Stromal cell of bone marrow (primary cell): ENCODE results near the gene ERGIC1.

Experiments used
- DNase-seq: peaks from one replicate; pipeline ENCODE4 v3.0.0-alpha.2; 2012; ENCODE audit warnings: low read depth

ERGIC1 gene

DNA sequence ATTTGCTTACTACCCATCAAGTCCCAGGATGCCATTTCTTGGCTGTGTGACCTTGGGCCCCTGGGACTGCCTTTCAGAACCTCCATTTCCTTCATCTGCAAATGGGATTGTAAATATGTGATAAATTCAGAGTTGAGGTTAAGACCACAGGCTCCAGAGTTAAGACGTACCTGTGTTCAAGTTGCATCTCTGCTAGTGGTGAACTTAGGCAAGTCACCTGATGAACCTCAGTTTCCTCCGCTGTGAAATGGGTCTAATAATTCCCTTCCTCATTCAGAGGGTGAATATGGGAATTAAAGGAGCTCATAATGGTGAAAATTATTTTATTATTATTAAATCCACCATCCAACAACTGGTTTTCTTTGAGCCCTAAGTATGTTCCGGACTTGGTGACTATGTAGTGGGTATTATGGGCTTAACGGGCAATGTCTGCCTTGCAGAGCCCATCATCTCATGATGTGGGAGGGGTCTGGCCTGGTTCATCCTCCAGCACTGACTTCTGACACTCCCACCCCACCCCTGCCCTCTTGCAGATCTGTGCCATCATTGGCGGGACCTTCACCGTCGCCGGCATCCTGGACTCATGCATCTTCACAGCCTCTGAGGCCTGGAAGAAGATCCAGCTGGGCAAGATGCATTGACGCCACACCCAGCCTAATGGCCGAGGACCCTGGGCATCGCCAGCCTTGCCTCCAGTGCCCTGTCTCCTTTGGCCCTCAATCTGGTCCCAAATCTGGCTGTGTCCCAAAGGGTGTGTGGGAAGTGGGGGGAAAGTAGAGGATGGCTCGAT, 116.3 kb downstream of the ERGIC1 start:
- no peak for DNase-seq

DNA sequence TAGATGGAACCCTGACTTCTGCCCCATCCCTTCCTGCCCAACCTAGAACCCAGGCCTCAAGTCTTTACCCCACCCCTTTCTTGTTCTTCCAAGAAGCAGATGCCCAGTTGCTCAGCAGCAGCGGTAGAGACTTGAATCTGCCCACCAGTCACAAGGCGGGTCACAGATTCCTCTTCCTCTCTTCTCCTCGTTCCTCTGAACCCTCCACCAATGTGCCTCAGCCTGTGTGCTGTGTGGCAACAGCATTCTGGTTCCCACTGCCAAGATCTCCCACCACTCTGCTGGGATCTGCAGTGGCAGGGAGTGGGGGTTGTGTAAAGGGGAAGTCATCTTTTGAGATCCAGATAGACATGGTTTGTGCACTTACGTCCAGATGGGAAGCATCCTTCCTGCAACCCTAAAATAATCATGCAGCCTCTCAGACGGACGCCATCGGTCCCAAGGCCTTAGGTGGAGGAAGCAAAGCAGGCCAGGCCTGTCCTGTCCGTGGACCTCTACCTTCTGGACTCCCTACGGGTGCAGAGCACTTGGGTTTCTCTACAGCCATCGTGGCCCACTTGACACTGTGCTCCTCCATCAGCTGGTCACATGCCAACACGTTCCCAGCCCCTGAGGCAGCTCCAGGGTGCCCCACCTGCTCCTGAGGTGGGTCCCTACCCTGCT, 117.5 kb downstream of the ERGIC1 start:
- DNase-seq: no peak

- DNase-seq: no peak
Measured at GRCh38 chr5:172952034-172952511, 118.0 kb downstream of the ERGIC1 start.

GRCh38 chr5:172953776-172954675, 120.0 kb downstream of the ERGIC1 start:
- DNase-seq: peak; percentile 93

- DNase-seq: no peak
Measured at GRCh38 chr5:172954751-172955159, 120.7 kb downstream of the ERGIC1 start.

DNA sequence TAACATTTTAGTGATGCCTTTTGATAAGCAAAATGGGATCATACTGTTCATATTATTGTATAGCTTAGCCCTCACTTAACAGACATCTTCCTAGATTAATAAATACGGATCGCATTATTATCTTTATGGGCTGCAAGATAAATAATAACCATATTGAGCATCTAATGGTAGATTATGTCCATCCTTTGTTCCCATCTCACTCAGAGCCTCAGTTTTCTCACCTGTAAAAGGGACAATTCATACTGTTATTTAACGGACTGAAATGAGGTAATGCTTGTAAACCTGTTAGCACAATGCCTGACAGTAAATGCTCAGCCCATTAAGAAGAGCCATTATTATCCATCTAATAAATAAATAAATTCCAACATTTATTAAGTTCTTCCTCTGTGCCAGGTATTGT, 122.2 kb downstream of the ERGIC1 start:
- no peak for DNase-seq

DNA sequence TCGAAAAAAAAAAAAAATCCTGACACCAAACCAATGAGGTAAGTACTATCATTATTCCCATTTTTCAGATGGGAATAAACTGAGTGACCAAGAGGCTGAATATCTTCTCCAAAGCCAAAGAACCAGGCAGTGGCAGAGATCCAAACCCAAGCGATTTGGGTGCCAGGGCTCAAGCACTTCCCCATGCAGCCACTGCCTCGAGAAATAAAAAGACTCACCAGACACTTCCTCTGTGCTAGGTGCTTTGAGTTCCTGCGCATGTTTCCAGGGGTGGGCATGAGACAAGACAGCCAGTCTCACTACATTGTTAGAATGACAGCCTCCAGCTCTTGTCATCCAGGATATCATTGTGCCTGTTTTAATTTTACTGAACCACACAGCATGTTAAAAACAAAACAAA, 122.9 kb downstream of the ERGIC1 start:
- no peak for DNase-seq

- no peak for DNase-seq
Measured at GRCh38 chr5:172957458-172957857, 123.4 kb downstream of the ERGIC1 start.

DNA sequence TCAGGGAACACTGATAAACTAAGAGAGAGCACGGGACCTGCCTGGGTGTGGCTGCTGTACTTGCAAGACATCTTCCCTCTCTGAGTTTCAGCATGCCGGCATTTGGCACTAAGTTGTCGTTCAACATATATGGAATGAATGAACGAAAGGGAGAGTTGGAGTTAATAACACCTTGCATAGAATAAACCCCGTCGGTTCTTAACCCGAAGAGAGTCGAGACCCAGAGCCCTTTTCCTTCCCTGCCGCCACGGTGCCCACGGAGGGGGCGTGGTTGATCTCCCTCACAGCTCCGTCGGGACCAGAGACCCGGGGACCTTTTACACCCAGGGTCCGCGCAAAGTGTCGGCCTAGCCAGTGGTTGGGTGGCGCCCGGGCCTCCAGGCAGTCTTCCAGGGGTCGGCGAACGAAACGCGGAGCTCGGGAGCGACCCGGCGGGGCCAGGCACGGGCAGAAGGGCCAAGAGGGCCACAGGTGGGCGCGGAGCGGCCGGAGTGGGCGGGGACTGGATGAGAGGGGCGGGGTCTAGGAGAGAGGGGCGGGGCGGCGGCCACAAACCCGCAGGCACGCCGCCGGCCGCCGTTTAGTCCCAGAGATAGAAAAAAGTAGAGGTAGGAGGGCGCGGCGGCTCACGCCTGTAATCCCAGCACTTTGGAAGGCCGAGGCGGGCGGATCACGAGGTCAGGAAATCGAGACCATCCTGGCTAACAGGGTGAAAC, 124.4 kb downstream of the ERGIC1 start:
- DNase-seq: no peak

DNA sequence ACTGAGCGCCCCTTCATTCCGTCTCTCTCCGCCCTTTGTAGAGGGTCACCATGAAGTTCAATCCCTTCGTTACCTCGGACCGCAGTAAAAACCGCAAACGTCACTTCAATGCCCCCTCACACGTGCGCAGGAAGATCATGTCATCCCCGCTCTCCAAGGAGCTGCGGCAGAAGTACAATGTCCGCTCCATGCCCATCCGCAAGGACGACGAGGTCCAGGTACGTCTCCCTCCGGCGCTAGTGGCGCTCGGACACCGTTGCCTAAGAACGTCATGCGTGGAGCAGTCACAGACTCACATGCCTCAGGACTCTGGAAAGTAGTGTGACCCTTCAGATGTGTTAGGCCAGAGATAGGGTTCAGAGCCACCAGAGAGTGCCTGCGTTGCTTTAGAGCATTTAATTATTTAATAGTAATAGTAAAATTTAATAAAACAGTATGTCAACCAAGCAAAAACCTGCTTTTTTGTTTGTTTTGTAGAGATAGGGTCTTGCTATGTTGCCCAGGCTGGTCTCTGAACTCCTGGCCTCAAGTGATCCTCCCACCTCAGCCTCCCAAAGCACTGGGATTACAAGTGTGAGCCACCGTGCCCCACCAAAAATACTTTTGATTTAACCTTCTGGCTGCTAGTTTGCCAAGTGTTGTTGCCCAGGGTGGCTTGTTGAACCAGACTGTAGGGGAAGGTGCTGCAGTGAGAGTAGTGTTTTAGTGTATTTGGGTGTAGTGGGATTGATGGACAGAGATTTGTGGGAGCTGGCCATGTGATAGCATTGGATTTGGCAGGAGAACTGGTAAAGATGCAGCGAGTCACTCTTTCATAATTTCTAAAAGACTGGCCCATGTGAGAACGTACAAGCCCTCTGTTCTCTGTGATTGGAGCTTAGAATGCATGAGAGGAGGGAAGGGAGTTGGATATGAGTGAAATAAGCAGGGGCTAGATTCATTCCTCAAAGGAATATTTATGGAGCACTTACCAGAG, 126.1 kb downstream of the ERGIC1 start:
- no peak for DNase-seq

DNA sequence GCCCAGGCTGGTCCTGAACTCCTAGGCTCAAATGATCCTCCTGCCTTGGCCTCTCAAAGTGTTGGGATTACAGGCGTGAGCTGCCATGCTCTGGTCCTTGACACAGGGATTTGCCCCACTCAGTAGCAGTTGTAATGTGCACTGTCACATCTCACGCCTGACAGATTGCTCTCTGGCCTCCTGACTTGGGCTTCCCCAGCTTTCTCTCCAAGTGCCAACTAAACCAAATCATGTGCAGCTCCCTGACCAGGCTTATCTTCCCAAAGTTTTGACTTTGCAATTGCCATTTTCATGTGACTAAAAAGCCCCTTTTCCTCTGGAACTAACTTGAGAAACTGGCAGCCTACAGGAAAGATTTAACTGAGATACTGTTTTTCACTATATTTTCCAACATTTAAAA, 135.9 kb downstream of the ERGIC1 start:
- DNase-seq: no peak

GRCh38 chr5:172971482-172971881, 137.4 kb downstream of the ERGIC1 start:
- DNase-seq: no peak

DNA sequence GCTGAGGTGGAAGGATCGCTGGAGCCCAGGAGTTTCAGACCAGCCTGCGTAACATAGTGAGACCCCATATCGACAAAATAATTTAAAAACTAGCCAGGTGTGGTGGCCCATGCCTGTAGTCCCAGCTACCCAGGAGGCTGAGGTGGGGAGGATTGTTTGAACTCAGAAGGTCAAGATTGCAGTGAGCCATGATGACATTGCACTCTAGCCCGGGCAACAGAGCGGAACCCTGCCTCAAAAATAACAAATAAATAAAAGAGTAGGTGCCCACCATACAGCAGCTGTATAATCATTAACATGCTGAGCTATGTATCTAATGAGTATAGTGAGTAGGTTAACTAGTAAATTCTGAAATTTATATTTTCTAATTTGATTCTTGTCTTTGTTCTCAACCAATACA, 138.5 kb downstream of the ERGIC1 start:
- DNase-seq: no peak

DNA sequence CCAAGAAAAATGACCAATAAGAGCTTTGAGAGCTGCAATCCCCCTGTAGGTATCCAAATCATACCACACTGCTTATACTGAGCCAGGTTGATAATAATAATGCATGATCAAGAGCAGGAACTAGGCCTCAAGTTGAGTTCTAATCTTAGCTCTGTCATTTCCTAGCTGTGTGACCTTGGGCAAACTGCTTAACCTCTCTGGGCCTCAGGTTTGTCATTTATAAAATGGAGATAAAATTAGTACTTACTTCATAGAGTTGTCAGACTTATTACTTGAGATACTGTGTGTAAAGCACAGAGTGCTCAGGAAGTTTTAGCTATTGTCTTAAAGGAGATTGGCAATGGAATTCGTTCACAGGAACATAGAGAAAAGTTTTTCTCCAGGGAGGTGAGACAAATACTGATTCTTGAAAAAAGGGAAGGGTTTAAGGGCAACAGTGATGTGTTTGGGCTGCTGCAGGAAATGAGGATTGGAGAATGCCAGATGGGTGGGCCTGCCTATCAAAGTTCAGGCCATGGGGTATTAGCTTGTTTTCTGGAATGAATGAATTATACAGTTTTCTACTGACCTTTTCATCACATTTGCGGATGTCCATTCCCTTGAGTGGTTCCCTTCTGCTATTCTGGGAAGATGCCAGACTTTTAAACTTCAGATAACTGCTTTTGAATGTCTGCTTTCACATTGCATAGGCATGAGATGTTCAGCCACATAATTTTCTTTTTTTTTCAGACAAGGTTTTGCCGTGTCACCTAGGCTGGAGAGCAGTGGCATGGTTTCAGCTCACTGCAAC, 139.3 kb downstream of the ERGIC1 start:
- DNase-seq: peak; percentile 59

GRCh38 chr5:172973931-172974330, 139.9 kb downstream of the ERGIC1 start:
- peak; percentile 43 for DNase-seq

GRCh38 chr5:172975289-172975688, 141.2 kb downstream of the ERGIC1 start:
- no peak for DNase-seq

DNA sequence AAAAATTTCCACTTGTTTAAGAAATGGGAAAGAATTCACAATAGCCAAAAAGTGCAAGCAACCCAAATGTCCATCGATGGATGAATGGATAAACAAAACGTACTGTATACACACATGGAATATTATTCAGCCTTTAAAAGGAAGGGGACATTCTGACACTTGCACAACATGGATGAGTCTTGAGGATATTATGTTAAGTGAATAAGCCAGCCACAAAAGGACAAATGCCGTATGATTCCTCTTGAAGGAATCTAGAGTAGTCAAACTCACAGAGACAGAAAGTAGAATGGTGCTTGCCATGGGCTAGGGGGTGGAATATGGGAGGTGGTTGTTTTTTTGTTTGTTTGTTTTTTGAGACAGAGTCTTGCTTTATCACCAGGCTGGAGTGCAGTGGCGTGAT, 145.7 kb downstream of the ERGIC1 start:
- no peak for DNase-seq

- no peak for DNase-seq
Measured at GRCh38 chr5:172981931-172982330, 147.9 kb downstream of the ERGIC1 start.

GRCh38 chr5:172983542-172984243, 149.6 kb downstream of the ERGIC1 start, which contains the start of gene ATP6V0E1:
Gene ATP6V0E1 (plus strand): TSS chr5:172983771. CDS start chr5:172983861, 90 bp downstream.
- DNase-seq: peak; percentile 85
